ENCODE data around the gene TRHDE.

DNA sequence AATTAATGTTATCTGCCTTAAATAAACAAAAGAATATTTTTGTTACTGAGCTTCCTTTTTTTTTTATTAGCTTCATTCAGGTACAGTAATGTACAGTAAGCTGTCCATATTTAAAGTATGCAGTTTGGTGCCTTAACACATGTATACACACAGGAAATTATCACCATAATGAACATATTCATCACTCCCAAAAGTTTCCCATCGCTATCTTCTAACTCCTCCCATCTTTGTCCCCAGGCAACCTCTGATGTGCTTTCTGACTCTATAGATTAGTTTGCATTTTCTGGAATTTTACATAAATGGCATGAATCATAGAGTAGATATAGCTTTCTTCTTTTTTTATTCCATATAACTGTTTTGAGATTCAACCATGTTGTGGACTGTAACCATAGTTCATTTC lies 193.0 kb downstream of the TRHDE start:
- TF ChIP-seq YY1 (IDR thresholded peaks at IDR 0.05; ENCODE audit: insufficient read depth, insufficient read length) (no peak), SUZ12 (IDR thresholded peaks at IDR 0.05; ENCODE audit: extremely low read depth, insufficient read depth, insufficient read length) (no peak)
